Measurements from ENCODE around the gene PIK3R4. TPM values are rescaled to one million over a fixed set of nuclear protein-coding genes. Genes with fewer than 3 reads are reported as not detected.

The PIK3R4 gene
- total RNA-seq, 1 donor from 2014 or later: 101 TPM

- intact Hi-C loops (cut with DNase I): no loop called here
These were observed 31.0 kb downstream of the PIK3R4 start for GRCh38 chr3:130715616-130716015.

GRCh38 chr3:130712718-130713423 is 33.8 kb downstream of the PIK3R4 start:
- H3K9me3 ChIP-seq: no peaks in the 10 kb centered on the region
- peaks cover 0 to 17% of the 10 kb centered on the region in 2 donors for H3K4me1 ChIP-seq
- H3K27ac ChIP-seq: peak overlapping the region; percentile 72
- no peak for DNase-seq (ENCODE audit: low spot score in 2 of 2)
- peaks cover 0 to 33% of the 10 kb centered on the region in 2 donors for H3K36me3 ChIP-seq
- no peaks in the 10 kb centered on the region for H3K27me3 ChIP-seq
- TF ChIP-seq CTCF (IDR thresholded peaks at IDR 0.05): no peak
- intact Hi-C loops (cut with DNase I): no loop called here
- H3K4me3 ChIP-seq: no peak overlapping the region

More at GRCh38 chr3:130715616-130716015, 31.0 kb downstream of the PIK3R4 start:
- no peak for DNase-seq (ENCODE audit: low spot score in 2 of 2)
- Histone ChIP-seq H3K4me3 (no peak overlapping the region), H3K36me3 (peaks cover 2 to 40% of the 10 kb centered on the region in 2 donors), H3K27ac (no peak overlapping the region), H3K9me3 (no peaks in the 10 kb centered on the region), H3K27me3 (no peaks in the 10 kb centered on the region), H3K4me1 (peaks cover 0 to 6% of the 10 kb centered on the region in 2 donors)
- no peak for TF ChIP-seq CTCF (IDR thresholded peaks at IDR 0.05)

GRCh38 chr3:130711565-130712324 is 34.9 kb downstream of the PIK3R4 start:
- DNase-seq (ENCODE audit: low spot score in 2 of 2): no peak
- no peak for TF ChIP-seq CTCF (IDR thresholded peaks at IDR 0.05)
- peaks cover 0 to 23% of the 10 kb centered on the region in 2 donors for H3K36me3 ChIP-seq

GRCh38 chr3:130709671-130710070 is 37.0 kb downstream of the PIK3R4 start:
- intact Hi-C loops (cut with DNase I): no loop called here
- Histone ChIP-seq H3K36me3 (peaks cover 0 to 19% of the 10 kb centered on the region in 2 donors), H3K9me3 (no peaks in the 10 kb centered on the region), H3K4me3 (no peak overlapping the region), H3K27me3 (no peaks in the 10 kb centered on the region), H3K27ac (peak overlapping the region; percentile 21 to 53), H3K4me1 (peaks cover 0 to 17% of the 10 kb centered on the region in 2 donors)
- no peak for TF ChIP-seq CTCF (IDR thresholded peaks at IDR 0.05)
- no peak for DNase-seq (ENCODE audit: low spot score in 2 of 2)

More at GRCh38 chr3:130711565-130712324, 34.9 kb downstream of the PIK3R4 start:
- Histone ChIP-seq H3K27ac (peak overlapping the region; percentile 31 to 72), H3K4me1 (peaks cover 0 to 17% of the 10 kb centered on the region in 2 donors), H3K4me3 (no peak overlapping the region), H3K27me3 (no peaks in the 10 kb centered on the region), H3K9me3 (no peaks in the 10 kb centered on the region)
- intact Hi-C loops (cut with DNase I): no loop called here

GRCh38 chr3:130707902-130708601 is 38.6 kb downstream of the PIK3R4 start:
- no peaks in the 10 kb centered on the region for H3K9me3 ChIP-seq
- peaks cover 0 to 16% of the 10 kb centered on the region in 2 donors for H3K4me1 ChIP-seq
- DNase-seq (ENCODE audit: low spot score in 2 of 2): no peak
- no peak for TF ChIP-seq CTCF (IDR thresholded peaks at IDR 0.05)
- H3K36me3 ChIP-seq: peaks cover 6 to 22% of the 10 kb centered on the region in 2 donors
- no peak overlapping the region for H3K4me3 ChIP-seq
- H3K27ac ChIP-seq: no peak overlapping the region
- no peaks in the 10 kb centered on the region for H3K27me3 ChIP-seq
- intact Hi-C loops (cut with DNase I): no loop called here
